Stimulated activated CD4-positive, alpha-beta T cell treated with anti-CD3 and anti-CD28 coated beads, Interleukin-4, amount 100 ng/mL, for 48 hours (primary cell): Measurements from ENCODE around the gene NELL1.
"Not testable (repeated sequence)": the region's sequence is repeated elsewhere in the genome, so short reads cannot be mapped to it uniquely, and the experiment has no call there.

Source experiments
- DNase-seq, 2 donors: peaks; one replicate each; pipeline ENCODE4 v3.0.0-alpha.2; 2020; ENCODE audit warnings: low read depth in 2 of 2

The NELL1 gene

GRCh38 chr11:20770414-20770946 lies 101.1 kb downstream of the NELL1 start:
- no peak for DNase-seq

DNA sequence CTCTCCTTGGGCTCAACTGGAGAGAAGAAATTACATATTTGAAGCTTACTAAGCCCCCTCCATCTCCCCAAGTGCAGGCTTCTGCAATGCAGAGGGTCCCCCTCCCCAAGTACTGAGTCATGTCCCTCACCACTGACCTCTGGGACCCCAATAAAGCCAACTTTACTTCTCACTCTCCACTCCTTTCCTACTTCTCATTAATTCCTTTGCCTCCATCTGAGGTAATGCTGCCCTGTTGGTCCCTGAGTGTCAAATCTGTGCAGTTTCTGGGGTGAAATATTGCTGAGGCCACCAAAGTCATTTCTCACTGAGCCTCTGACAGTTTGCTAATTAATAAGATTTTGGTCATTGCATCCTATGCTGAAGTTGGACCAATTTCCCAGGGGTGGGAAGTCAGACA lies 101.6 kb downstream of the NELL1 start:
- DNase-seq, result no peak

DNA sequence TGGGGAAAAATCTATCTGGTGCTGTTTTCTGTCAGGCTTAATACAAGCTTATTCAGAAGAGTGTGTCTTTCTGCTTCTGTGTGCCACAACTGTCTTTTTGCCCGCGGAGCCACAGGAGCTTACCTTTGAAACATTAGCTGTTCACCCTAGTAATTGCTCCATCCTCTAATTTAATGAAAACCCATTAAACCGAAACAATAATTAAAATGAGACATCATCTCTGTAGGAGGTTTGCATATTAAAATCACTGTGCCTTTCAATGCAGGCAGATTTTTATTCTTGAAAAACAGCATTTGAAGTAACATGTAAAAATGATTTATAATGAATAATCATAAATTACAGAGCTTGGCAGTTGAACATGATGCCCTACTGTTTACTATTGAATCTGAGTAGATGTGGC lies 102.3 kb downstream of the NELL1 start:
- no peak for DNase-seq

DNA sequence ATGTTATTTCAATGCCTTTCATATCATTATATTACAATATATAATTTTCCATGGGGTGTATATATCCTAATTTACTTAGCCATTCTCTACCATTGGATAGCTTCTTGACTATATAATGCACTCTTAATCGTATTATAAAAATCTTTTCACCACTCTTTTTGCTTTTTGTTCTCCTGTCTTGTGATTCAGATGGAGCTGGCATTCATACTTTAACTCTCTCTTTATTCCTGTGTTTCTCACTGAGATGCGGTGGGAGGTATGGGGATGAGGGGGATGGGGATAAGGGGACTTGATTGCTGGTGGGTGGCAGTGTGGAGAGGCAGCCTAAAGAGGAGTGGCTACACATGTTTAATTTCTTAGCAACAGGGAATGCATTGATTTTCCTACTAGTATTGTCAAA lies 105.9 kb downstream of the NELL1 start:
- no peak for DNase-seq

GRCh38 chr11:20782775-20783174 lies 113.4 kb downstream of the NELL1 start:
- no peak for DNase-seq

DNA sequence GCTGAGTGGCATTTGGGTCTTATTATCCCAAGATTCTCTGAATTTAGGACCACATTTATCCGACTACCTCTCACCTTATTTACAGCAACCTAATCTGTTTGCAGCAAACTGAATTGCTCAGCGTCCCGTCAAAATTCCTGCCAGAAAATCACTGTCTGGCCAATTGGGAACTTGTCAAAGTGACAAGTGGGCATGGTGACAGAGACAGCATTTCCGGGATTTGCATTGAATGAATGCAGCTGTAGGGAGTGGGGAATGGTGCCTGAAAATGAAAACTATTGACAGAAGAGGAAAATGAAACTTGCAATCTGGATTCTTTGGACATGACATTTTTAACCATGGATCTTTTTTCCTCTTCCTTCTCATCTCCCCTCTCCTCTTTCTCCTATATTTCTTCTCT lies 113.8 kb downstream of the NELL1 start:
- DNase-seq, result no peak

- DNase-seq, result no peak
These were observed 121.2 kb downstream of the NELL1 start for GRCh38 chr11:20790622-20791021.

GRCh38 chr11:20795005-20795404 lies 125.6 kb downstream of the NELL1 start:
- no peak for DNase-seq

DNA sequence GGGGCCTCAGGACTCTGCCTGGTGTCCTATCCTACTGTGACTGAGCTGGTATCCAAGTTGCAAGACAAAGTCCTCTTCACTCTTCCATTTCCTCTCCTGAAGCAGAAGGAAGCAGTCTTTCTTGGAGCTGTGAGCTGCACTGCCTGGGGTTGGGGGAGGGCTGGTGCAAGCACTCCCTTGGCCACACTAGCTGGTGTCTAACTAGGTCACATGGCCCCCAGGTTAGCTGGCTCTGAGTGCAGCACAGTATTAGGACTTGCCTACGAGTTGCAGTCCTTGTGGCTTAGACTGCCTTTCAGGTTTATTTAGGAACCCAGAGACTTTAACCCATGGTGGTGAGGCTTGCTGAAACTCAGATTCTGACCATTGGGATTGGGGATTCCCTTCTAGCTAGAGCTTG lies 138.9 kb downstream of the NELL1 start:
- no peak for DNase-seq

DNA sequence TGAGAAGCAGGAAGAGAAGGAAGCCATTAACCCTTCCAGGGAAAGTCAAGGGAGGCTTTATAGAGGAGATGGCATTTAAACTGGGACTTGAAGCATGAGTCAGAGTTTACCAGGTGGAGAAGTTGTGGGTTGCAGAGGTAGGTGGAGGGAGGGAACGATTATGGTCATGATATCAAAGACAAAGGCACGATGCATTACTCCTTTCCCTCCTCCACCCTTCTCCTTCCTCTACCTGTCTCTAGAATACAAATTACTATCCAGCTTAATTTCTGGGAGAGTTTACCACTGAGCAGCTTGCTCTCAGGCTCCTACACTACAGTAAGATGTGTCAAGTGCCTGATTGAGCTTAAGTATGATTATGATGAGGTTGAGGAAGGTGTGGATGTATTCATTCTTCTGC lies 151.7 kb downstream of the NELL1 start:
- DNase-seq, result no peak

- DNase-seq, result no peak
These were observed 152.1 kb downstream of the NELL1 start for GRCh38 chr11:20821470-20821869.

DNA sequence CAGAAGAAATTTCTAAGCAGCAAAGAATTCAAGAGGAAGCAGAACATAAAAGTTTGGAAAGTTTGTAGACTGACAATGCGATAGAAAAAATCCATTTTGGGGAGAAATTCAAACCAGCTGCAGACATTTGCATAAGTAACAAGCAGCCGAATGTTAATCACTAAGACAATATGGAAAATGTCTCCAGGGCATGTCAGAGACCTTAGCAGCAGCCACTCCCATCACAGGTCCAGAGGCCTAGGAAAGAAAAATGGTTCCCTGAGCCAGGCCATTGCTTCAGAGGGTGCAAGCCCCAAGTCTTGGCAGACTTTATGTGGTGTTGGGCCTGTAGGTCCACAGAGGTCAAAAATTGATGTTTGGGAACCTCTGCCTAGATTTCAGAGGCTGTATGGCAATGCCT lies 155.4 kb downstream of the NELL1 start:
- DNase-seq, result no peak

DNA sequence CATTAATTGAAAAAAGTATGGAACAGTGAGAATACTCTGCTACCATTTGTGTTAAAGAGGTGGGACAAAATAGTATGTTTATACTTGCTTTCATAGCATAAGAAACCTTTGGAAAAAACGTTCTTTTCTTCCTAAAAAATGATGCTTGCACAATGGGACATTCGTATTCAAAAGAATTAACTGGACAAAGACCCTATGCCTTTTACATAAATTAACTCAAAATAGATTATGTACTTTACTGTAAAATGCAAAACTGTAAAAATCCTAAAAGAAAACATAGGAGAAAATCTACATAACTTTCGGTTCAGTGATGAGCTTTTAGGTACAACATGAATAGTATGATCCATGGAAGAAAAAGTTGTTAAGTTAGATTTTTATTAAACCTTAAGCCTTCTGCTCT lies 166.2 kb downstream of the NELL1 start:
- DNase-seq, result no peak

GRCh38 chr11:20839231-20839630 lies 169.8 kb downstream of the NELL1 start:
- no peak for DNase-seq

DNA sequence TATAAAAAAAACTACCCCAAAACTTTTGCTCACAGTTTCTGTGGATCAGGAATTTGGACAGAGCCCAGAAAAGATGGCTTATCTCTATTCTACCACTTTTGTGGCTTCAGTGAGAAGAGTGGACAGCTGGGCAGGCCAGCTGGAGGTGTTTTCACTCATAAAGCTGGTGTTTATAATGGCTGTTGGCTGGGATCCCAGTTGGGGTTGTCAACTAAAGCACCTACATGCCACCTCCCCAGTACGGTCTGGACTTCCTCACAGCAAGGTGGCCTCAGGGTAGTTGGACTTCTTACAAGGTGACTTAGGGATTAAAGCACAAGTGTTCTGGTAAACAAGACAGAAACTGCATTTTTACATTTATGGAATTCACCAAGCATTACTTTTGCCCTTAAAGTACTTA lies 171.0 kb downstream of the NELL1 start:
- no peak for DNase-seq

DNA sequence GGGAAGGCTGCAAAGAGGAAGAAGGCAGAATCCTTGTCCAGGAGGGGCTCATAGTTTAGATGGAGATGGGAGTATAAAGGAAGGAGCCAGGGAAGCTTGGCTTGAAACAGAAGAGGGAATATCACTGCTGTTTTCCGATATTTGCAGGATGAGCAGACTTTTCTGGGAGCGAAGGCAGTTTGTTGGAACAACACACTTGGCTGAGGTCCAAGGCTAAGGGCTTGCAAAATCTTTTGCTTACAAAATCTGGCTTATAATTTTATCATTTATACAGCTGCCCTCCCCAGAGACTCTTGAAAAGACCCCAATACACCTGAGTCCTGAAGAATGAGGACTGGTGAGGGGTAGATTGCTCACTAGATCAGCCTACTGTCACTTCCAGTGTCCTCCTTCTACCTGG lies 174.8 kb downstream of the NELL1 start:
- DNase-seq, result no peak

GRCh38 chr11:20844630-20845029 lies 175.2 kb downstream of the NELL1 start:
- no peak for DNase-seq

- no peak for DNase-seq
These were observed 185.0 kb downstream of the NELL1 start for GRCh38 chr11:20854215-20854955.

GRCh38 chr11:20861322-20861721 lies 191.9 kb downstream of the NELL1 start:
- DNase-seq, result no peak

GRCh38 chr11:20862263-20862662 lies 192.9 kb downstream of the NELL1 start:
- not testable (repeated sequence) for DNase-seq

- no peak for DNase-seq
These were observed 195.2 kb downstream of the NELL1 start for GRCh38 chr11:20864628-20865027.

GRCh38 chr11:20865161-20865560 lies 195.8 kb downstream of the NELL1 start:
- DNase-seq, result no peak

DNA sequence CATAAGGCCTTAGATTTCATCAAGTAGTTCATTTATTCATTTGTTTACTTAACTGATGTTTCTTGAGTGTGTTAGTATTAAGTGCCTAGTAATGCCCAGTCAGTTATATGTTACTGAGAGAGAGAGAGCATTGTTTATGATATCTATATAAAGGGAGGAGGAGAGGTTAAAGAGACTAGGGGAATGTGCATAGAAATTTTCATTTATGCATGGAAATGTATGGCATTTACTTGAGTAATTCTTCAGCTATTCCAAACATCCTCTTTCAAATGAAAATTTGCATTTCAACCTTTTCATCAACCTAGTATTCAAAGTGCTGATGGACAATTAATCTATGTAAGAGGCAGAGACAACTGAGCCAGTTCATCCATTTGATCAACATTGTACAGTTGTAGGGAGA lies 199.7 kb downstream of the NELL1 start:
- DNase-seq, result no peak

GRCh38 chr11:20873054-20873453 lies 203.7 kb downstream of the NELL1 start:
- no peak for DNase-seq
